CD4-positive, alpha-beta T cell (primary cell): ENCODE data around the gene ADAMTS12. TPM values are rescaled to one million over a fixed set of nuclear protein-coding genes. Genes with fewer than 3 reads are reported as not detected.
"Not testable (repeated sequence)": the region's sequence is repeated elsewhere in the genome, so short reads cannot be mapped to it uniquely, and the experiment has no call there.

ENCODE experiments used
- ATAC-seq: fragments of 200-7000 bp; cut with Tn5 transposase; one replicate; pipeline ENCODE4 v1.10.0; 2022; ENCODE audit warnings: mild to moderate bottlenecking; ENCODE audit not compliant: poor library complexity
- CTCF ChIA-PET: fragments of 350-600 bp; sonication (Branson Sonifier 250); formaldehyde crosslinking; loops from one replicate; lab custom pipeline; 2021; ENCODE audit warnings: antibody characterized with exemption, inconsistent platforms; lab: Charles Lee
- POLR2A ChIA-PET: fragments of 350-600 bp; sonication (Branson Sonifier 250); formaldehyde crosslinking; loops from one replicate; lab custom pipeline; 2021; ENCODE audit warnings: antibody characterized with exemption, inconsistent platforms; lab: Charles Lee
- DNase-seq, 14 experiments: peaks; one replicate each; pipeline ENCODE4 v3.0.0-alpha.2; 2013 to 2020; ENCODE audit warnings: mixed read lengths in 2 of 14
- H3K27ac ChIP-seq, 2 donors: one replicate each; pipeline versions ENCODE4 v1.5.1 to v1.7.0; 2013; ENCODE audit warnings: low read length in 2 of 2, low read depth in 1 of 2, mild to moderate bottlenecking in 1 of 2
- H3K27me3 ChIP-seq, 2 experiments: 1 replicate in 1 of 2; 2 replicates in 1 of 2; pipeline versions ENCODE4 v1.6.1 to v1.7.0; 2013; ENCODE audit warnings: low read length in 2 of 2, control low read depth in 1 of 2, mild to moderate bottlenecking in 1 of 2, moderate library complexity in 1 of 2; ENCODE audit not compliant: insufficient read depth in 2 of 2, control insufficient read depth in 1 of 2
- H3K36me3 ChIP-seq: one replicate; pipeline ENCODE4 v1.6.1; 2013; ENCODE audit warnings: low read length, control low read depth; ENCODE audit not compliant: insufficient read depth
- H3K4me1 ChIP-seq: one replicate; pipeline ENCODE4 v1.6.1; 2013; ENCODE audit warnings: low read length, control low read depth; ENCODE audit not compliant: insufficient read depth
- H3K4me3 ChIP-seq: one replicate; pipeline ENCODE4 v1.5.1; 2013; ENCODE audit warnings: mild to moderate bottlenecking, low read length, moderate library complexity
- H3K9me3 ChIP-seq, 2 experiments: 1 replicate in 1 of 2; 2 replicates in 1 of 2; pipeline versions ENCODE4 v1.6.1 to v1.7.0; 2013; ENCODE audit warnings: low read length in 2 of 2, mild to moderate bottlenecking in 2 of 2, control low read depth in 1 of 2, moderate library complexity in 1 of 2; ENCODE audit not compliant: control insufficient read depth in 1 of 2, insufficient read depth in 1 of 2
- H3K27ac Mint-ChIP-seq: one replicate; pipeline ENCODE4 v1.8.0; 2020; ENCODE audit warnings: mixed read lengths
- H3K27me3 Mint-ChIP-seq: one replicate; pipeline ENCODE4 v1.8.0; 2021; ENCODE audit warnings: mixed read lengths
- H3K36me3 Mint-ChIP-seq: one replicate; pipeline ENCODE4 v1.8.0; 2021; ENCODE audit warnings: low read depth, mixed read lengths
- H3K4me1 Mint-ChIP-seq: one replicate; pipeline ENCODE4 v1.8.0; 2021; ENCODE audit warnings: low read depth, mixed read lengths
- H3K4me3 Mint-ChIP-seq: one replicate; pipeline ENCODE4 v1.8.0; 2020; ENCODE audit warnings: mild to moderate bottlenecking, mixed read lengths
- H3K9me3 Mint-ChIP-seq: one replicate; pipeline ENCODE4 v1.8.0; 2020; ENCODE audit warnings: mixed read lengths
- CTCF ChIP-seq: fragments of 200-600 bp; IDR thresholded peaks from one replicate; pipeline ENCODE4 v1.8.0; 2022; ENCODE audit warnings: antibody characterized with exemption, mild to moderate bottlenecking
- intact Hi-C, 2 experiments: fragments of 100-400 bp; cut with DNase I in 1 of 2; cut with micrococcal nuclease in 1 of 2; formaldehyde crosslinking; loops; one replicate each; pipeline versions ENCODE4 v1.15.1 to v1.9.0; 2023 to 2025; cut with DNase I, micrococcal nuclease
- total RNA-seq, 174 experiments: library from RNA in 2 of 174; stranded (reverse) in 2 of 174; gene quantifications; one replicate each; pipeline ENCODE4 v1.2.3 and lab custom pipeline; 2021 to 2026

Gene ADAMTS12
- total RNA-seq, 2 experiments from 2014 or later, result 0.06 TPM; not detected in 1

- H3K9me3 ChIP-seq, result no peaks in the 10 kb centered on the region
- ATAC-seq (no peak), DNase-seq (no peak)
- intact Hi-C loops, result no loop called here
- peaks cover 25% of the 10 kb centered on the region for H3K27me3 Mint-ChIP-seq
- H3K36me3 Mint-ChIP-seq, result no peaks in the 10 kb centered on the region
- peaks cover 3 to 8% of the 10 kb centered on the region in 2 experiments for H3K27me3 ChIP-seq
- no peak overlapping the region for H3K4me3 Mint-ChIP-seq
- H3K4me1 Mint-ChIP-seq, result no peaks in the 10 kb centered on the region
- no peaks in the 10 kb centered on the region for H3K4me1 ChIP-seq
- CTCF ChIA-PET, result no interaction called here
- POLR2A ChIA-PET, result interaction anchor here (0.5 kb wide), 1 partner anchor 31 kb away, joined by 3 read pairs; no protein-coding TSS in a partner anchor
- H3K4me3 ChIP-seq, result no peak overlapping the region
- H3K36me3 ChIP-seq, result no peaks in the 10 kb centered on the region
- no peaks in the 10 kb centered on the region for H3K9me3 Mint-ChIP-seq
- H3K27ac Mint-ChIP-seq, result no peak overlapping the region
- no peak overlapping the region for H3K27ac ChIP-seq
- TF ChIP-seq CTCF, result no peak
These were observed 33.5 kb upstream of the ADAMTS12 start for GRCh38 chr5:33925278-33925677.

GRCh38 chr5:33921002-33921401 lies 29.2 kb upstream of the ADAMTS12 start:
- Histone ChIP-seq H3K36me3 (no peaks in the 10 kb centered on the region), H3K9me3 (peaks cover 3 to 6% of the 10 kb centered on the region in 2 experiments), H3K4me3 (no peak overlapping the region), H3K27ac (no peak overlapping the region), H3K27me3 (peaks cover 7 to 13% of the 10 kb centered on the region in 2 experiments), H3K4me1 (no peaks in the 10 kb centered on the region)
- ChIA-PET POLR2A (no interaction called here), CTCF (no interaction called here)
- Mint-ChIP-seq H3K4me3 (no peak overlapping the region), H3K27ac (no peak overlapping the region), H3K27me3 (peaks cover 33% of the 10 kb centered on the region), H3K36me3 (no peaks in the 10 kb centered on the region), H3K9me3 (peaks cover 17% of the 10 kb centered on the region), H3K4me1 (no peaks in the 10 kb centered on the region)
- DNase-seq (no peak), ATAC-seq (no peak)
- intact Hi-C loops, result no loop called here
- no peak for TF ChIP-seq CTCF

GRCh38 chr5:33914844-33915243 lies 23.1 kb upstream of the ADAMTS12 start:
- Mint-ChIP-seq H3K27me3 (peaks cover 11% of the 10 kb centered on the region), H3K9me3 (peaks cover 30% of the 10 kb centered on the region)
- H3K36me3 ChIP-seq, H3K4me1 Mint-ChIP-seq, CTCF ChIA-PET, H3K27ac Mint-ChIP-seq, DNase-seq, H3K4me1 ChIP-seq, ATAC-seq, H3K4me3 Mint-ChIP-seq, POLR2A ChIA-PET, H3K9me3 ChIP-seq, H3K27me3 ChIP-seq, H3K36me3 Mint-ChIP-seq, H3K27ac ChIP-seq, H3K4me3 ChIP-seq, intact Hi-C loops: not testable (repeated sequence)

DNA sequence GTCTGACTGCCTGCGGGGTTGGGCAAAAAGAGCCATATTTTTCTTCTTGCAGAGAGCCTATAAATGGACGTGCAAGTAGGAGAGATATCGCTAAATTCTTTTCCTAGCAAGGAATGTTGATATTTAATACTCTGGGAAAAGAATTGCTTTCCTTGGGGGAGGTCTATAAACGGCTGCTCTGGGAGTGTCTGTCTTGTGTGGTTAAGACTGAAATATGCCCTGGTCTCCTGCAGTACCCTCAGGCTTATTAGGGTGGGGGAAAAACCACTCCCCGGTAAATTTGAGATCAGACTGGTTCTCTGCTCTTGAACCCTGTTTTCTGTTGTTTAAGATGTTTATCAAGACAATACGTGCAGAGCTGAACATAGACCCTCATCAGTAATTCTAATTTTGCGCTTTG lies 14.5 kb upstream of the ADAMTS12 start:
- H3K36me3 ChIP-seq, POLR2A ChIA-PET, H3K27ac Mint-ChIP-seq, CTCF ChIA-PET, H3K27me3 Mint-ChIP-seq, H3K4me3 Mint-ChIP-seq, H3K36me3 Mint-ChIP-seq, intact Hi-C loops, H3K4me1 Mint-ChIP-seq, DNase-seq, H3K27ac ChIP-seq, H3K27me3 ChIP-seq, H3K4me1 ChIP-seq, ATAC-seq, H3K4me3 ChIP-seq: not testable (repeated sequence)
- H3K9me3 Mint-ChIP-seq, result peaks cover 24% of the 10 kb centered on the region
- peaks cover 16 to 22% of the 10 kb centered on the region in 2 experiments for H3K9me3 ChIP-seq
